OCI-LY3 (cell line): ENCODE results near the gene FGF3.

ENCODE experiments used
- H2AFZ ChIP-seq: fragments of 200-600, 300-600 bp; shearing (Covaris generic); 2 replicates; pipeline ENCODE4 v1.6.0; 2014; ENCODE audit warnings: antibody characterized with exemption, low read depth, low read length
- H3K27ac ChIP-seq: fragments of 200-600, 300-600 bp; sonication (generic); 2 replicates; pipeline ENCODE4 v1.5.1; 2014; ENCODE audit warnings: mild to moderate bottlenecking, low read length, moderate library complexity, mixed read lengths
- H3K27me3 ChIP-seq: fragments of 200-600, 300-600 bp; sonication (generic); 2 replicates; pipeline ENCODE4 v1.6.1; 2014; ENCODE audit warnings: low read depth, low read length, mixed read lengths
- H3K36me3 ChIP-seq: fragments of 200-600, 300-600 bp; sonication (generic); replicated peaks from 2 replicates; pipeline ENCODE3; 2014; ENCODE audit warnings: low read depth, low read length, mixed read lengths
- H3K4me1 ChIP-seq: fragments of 300-600, 200-600 bp; sonication (generic); 2 replicates; pipeline ENCODE4 v1.6.1; 2014; ENCODE audit warnings: low read length, mixed read lengths
- H3K4me2 ChIP-seq: fragments of 200-600, 300-600 bp; sonication (generic); 2 replicates; pipeline ENCODE4 v1.6.1; 2014; ENCODE audit warnings: low read length, mixed read lengths
- H3K4me3 ChIP-seq: fragments of 300-600, 200-600 bp; sonication (generic); 2 replicates; pipeline ENCODE4 v1.5.1; 2014; ENCODE audit warnings: antibody characterized with exemption, mild to moderate bottlenecking, low read length, moderate library complexity
- H3K79me2 ChIP-seq: fragments of 300-600, 200-600 bp; shearing (Covaris generic); 2 replicates; pipeline ENCODE4 v1.6.1; 2014; ENCODE audit warnings: mild to moderate bottlenecking, low read length, mixed read lengths
- H3K9ac ChIP-seq: fragments of 300-600, 200-600 bp; shearing (Covaris generic); 2 replicates; pipeline ENCODE4 v1.6.0; 2014; ENCODE audit warnings: mild to moderate bottlenecking, low read length, moderate library complexity
- H3K9me3 ChIP-seq: fragments of 200-600, 300-600 bp; shearing (Covaris generic); 2 replicates; pipeline ENCODE4 v1.6.1; 2014; ENCODE audit warnings: low read length, mixed read lengths; ENCODE audit not compliant: insufficient read depth
- H4K20me1 ChIP-seq: fragments of 200-600, 300-600 bp; sonication (generic); 2 replicates; pipeline ENCODE4 v1.6.1; 2016; ENCODE audit warnings: low read length, mixed read lengths; ENCODE audit not compliant: insufficient read depth
- EZH2phosphoT487 ChIP-seq: fragments of 200-600 bp; shearing (Covaris generic); IDR thresholded peaks from 2 replicates; pipeline ENCODE4 v1.6.1; 2018; ENCODE audit warnings: antibody characterized with exemption, mixed run types, low read depth
- TF ChIP-seq, protein P1 (sequence below): fragments of 200-600, 300-600 bp; sonication (generic); IDR thresholded peaks from 2 replicates; pipeline ENCODE4 v1.5.1; 2014; ENCODE audit warnings: antibody characterized with exemption, low read length, low read depth

Gene FGF3

DNA sequence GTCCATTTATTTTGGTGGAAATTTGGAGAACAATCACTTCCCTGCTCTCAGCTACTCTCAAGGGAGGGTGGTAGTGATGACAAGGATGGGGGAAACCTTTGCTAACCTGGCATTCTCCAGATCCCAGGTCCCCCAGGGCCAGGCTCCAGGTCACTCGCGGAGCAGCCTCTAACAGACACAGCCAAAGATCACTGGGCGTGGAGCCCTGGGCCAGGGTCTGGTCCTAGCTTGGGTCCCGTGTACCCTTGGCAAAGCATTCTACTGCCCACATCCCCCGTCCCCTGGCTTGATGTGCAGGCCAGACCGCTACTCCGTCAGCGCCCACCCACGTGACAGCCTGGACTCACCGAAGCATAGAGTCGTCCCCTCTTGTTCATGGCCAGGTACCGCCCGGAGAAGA lies 3.2 kb downstream of the FGF3 start:
- H3K4me1 ChIP-seq, result no peaks in the 10 kb centered on the region
- H3K9me3 ChIP-seq, result no peaks in the 10 kb centered on the region
- no peak overlapping the region for H3K9ac ChIP-seq
- no peak for TF ChIP-seq EZH2phosphoT487
- TF ChIP-seq, protein P1, sequence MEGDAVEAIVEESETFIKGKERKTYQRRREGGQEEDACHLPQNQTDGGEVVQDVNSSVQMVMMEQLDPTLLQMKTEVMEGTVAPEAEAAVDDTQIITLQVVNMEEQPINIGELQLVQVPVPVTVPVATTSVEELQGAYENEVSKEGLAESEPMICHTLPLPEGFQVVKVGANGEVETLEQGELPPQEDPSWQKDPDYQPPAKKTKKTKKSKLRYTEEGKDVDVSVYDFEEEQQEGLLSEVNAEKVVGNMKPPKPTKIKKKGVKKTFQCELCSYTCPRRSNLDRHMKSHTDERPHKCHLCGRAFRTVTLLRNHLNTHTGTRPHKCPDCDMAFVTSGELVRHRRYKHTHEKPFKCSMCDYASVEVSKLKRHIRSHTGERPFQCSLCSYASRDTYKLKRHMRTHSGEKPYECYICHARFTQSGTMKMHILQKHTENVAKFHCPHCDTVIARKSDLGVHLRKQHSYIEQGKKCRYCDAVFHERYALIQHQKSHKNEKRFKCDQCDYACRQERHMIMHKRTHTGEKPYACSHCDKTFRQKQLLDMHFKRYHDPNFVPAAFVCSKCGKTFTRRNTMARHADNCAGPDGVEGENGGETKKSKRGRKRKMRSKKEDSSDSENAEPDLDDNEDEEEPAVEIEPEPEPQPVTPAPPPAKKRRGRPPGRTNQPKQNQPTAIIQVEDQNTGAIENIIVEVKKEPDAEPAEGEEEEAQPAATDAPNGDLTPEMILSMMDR, result no peak
- H4K20me1 ChIP-seq, result no peaks in the 10 kb centered on the region
- H3K79me2 ChIP-seq, result no peaks in the 10 kb centered on the region
- no peak overlapping the region for H2AFZ ChIP-seq
- H3K27me3 ChIP-seq, result no peaks in the 10 kb centered on the region
- H3K36me3 ChIP-seq, result no peaks in the 10 kb centered on the region
- H3K4me2 ChIP-seq, result no peak overlapping the region
- H3K27ac ChIP-seq, result no peak overlapping the region
- H3K4me3 ChIP-seq, result no peak overlapping the region

DNA sequence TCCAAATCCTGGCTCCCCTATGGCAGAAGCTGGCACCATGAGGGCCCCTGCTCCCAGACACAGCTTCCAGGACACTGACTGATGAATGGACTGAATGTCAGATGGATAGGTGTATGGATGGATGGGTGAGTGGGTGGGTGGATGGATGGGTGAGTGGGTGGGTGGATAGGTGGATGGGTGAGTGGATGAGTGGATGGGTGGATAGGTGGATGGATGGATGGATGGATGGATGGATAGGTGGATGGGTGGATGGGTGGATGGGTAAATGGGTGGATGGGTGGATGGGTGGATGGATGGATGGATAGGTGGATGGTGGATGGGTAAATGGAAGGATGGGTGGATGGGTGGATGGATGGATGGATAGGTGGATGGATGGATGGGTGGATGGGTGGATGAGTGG lies 4.3 kb downstream of the FGF3 start:
- H3K9me3 ChIP-seq, result no peaks in the 10 kb centered on the region
- no peaks in the 10 kb centered on the region for H4K20me1 ChIP-seq
- TF ChIP-seq EZH2phosphoT487, result no peak
- TF ChIP-seq, protein P1, result no peak
- no peak overlapping the region for H3K4me2 ChIP-seq
- H3K79me2 ChIP-seq, result no peaks in the 10 kb centered on the region
- no peak overlapping the region for H2AFZ ChIP-seq
- no peaks in the 10 kb centered on the region for H3K4me1 ChIP-seq
- no peak overlapping the region for H3K9ac ChIP-seq
- H3K27ac ChIP-seq, result no peak overlapping the region
- H3K4me3 ChIP-seq, result no peak overlapping the region
- H3K27me3 ChIP-seq, result no peaks in the 10 kb centered on the region
- no peaks in the 10 kb centered on the region for H3K36me3 ChIP-seq

DNA sequence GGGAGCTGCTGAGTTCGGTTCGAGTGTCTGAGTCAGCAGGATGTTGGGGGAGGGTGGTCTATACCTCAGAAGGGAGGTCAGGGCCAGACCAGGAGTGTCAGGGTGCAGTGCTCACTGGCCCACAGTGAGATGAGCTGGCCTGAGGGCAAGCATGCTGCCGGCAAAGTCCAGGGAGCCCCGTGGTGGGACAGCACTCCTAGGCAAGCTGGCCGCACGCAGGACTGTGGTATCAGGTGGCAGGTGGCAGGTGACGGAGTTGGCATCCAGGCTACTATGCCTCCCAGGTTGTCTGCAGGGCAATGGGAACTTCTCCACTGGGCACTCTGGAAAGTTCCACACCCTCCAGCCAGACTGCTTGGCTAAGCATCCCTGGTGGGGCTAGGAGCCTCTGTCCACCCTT lies 4.8 kb downstream of the FGF3 start:
- Histone ChIP-seq H4K20me1 (no peaks in the 10 kb centered on the region), H3K4me2 (no peak overlapping the region), H3K79me2 (no peaks in the 10 kb centered on the region), H2AFZ (no peak overlapping the region), H3K36me3 (no peaks in the 10 kb centered on the region), H3K4me1 (no peaks in the 10 kb centered on the region), H3K4me3 (no peak overlapping the region), H3K9ac (no peak overlapping the region), H3K27me3 (no peaks in the 10 kb centered on the region), H3K9me3 (no peaks in the 10 kb centered on the region), H3K27ac (no peak overlapping the region)
- TF ChIP-seq, protein P1, result no peak
- TF ChIP-seq EZH2phosphoT487, result no peak

DNA sequence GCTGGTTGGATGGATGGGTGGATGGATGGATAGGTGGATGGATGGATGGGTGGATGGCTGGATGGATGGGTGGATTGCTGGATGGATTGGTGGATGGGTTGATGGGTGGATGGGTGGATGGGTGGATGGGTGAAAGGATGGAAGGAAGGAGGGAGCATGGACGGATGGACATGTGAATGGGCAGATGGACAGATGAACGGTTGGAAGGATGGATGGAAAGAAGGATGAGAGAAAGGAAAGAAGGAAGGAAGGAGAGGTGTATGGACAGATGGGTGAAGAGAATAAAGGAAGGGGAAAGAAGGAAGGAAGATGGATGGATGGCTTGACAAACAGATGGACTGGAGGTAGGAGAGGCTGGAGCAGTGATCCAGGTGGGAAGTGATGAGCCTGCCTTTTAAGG lies 5.4 kb downstream of the FGF3 start:
- Histone ChIP-seq H3K4me1 (no peaks in the 10 kb centered on the region), H3K9ac (no peak overlapping the region), H3K79me2 (no peaks in the 10 kb centered on the region), H2AFZ (no peak overlapping the region), H3K9me3 (no peaks in the 10 kb centered on the region), H4K20me1 (no peaks in the 10 kb centered on the region), H3K27me3 (peaks cover 2% of the 10 kb centered on the region; the same call in 1 of the 2 replicates), H3K4me2 (no peak overlapping the region), H3K27ac (no peak overlapping the region), H3K4me3 (no peak overlapping the region), H3K36me3 (no peaks in the 10 kb centered on the region)
- TF ChIP-seq, protein P1, result no peak
- no peak for TF ChIP-seq EZH2phosphoT487
